Stomach (tissue), 9 donors: Measurements from ENCODE around the gene DRG2. TPM values are rescaled to one million over a fixed set of nuclear protein-coding genes. Genes with fewer than 3 reads are reported as not detected.

Experiments used
- DNase-seq, 2 donors: peaks; one replicate each; pipeline versions ENCODE4 v3.0.0 to v3.0.0-alpha.2; 2013 to 2019
- H3K27ac ChIP-seq, 5 donors: fragments of 200-600 bp in 4 of 5; sonication (generic) in 4 of 5; one replicate each; pipeline ENCODE4 v1.5.1; 2013 to 2019; ENCODE audit warnings: mild to moderate bottlenecking in 1 of 5, moderate library complexity in 1 of 5
- H3K27me3 ChIP-seq, 3 donors: fragments of 200-600 bp; sonication (generic); one replicate each; pipeline ENCODE4 v1.5.1; 2017 to 2019; ENCODE audit warnings: mixed run types in 1 of 3
- H3K36me3 ChIP-seq, 4 donors: fragments of 200-600 bp; sonication (generic); 1 replicate in 3 of 4; 2 replicates in 1 of 4; pipeline ENCODE4 v1.5.1; 2016 to 2019
- H3K4me1 ChIP-seq, 4 donors: fragments of 200-600 bp; sonication (generic); one replicate each; pipeline ENCODE4 v1.5.1; 2016 to 2019
- H3K4me3 ChIP-seq, 4 donors: fragments of 200-600 bp; sonication (generic) in 3 of 4; one replicate each; pipeline ENCODE4 v1.5.1; 2016 to 2019; ENCODE audit warnings: mild to moderate bottlenecking in 1 of 4
- H3K9me3 ChIP-seq, 4 donors: fragments of 200-600 bp; sonication (generic); one replicate each; pipeline ENCODE4 v1.5.1; 2016 to 2019
- CTCF ChIP-seq, 7 experiments: fragments of 450-650 bp in 4 of 7; fragments of 200-600 bp in 3 of 7; sonication (generic) in 3 of 7; IDR thresholded peaks; one replicate each; pipeline ENCODE4 v1.5.1; 2016 to 2019; ENCODE audit warnings: antibody characterized with exemption in 7 of 7, control low read depth in 2 of 7, mild to moderate bottlenecking in 1 of 7
- EP300 ChIP-seq: sonication (generic); formaldehyde crosslinking; IDR thresholded peaks from one replicate; pipeline ENCODE4 v1.6.1; 2017; ENCODE audit warnings: antibody characterized with exemption
- POLR2A ChIP-seq, 4 donors: fragments of 450-650 bp; IDR thresholded peaks; one replicate each; pipeline ENCODE4 v1.6.1; 2016; ENCODE audit warnings: antibody characterized with exemption in 4 of 4, control low read depth in 2 of 4, mild to moderate bottlenecking in 1 of 4, moderate library complexity in 1 of 4
- POLR2AphosphoS5 ChIP-seq, 3 donors: sonication (generic); formaldehyde crosslinking; IDR thresholded peaks; one replicate each; pipeline ENCODE4 v1.6.1; 2016; ENCODE audit warnings: antibody characterized with exemption in 3 of 3
- WGBS, 5 donors: extraction: QIAGEN DNeasy Blood & Tissue Kit in 3 of 5; methylation state at CpG; one replicate each; pipeline versions ENCODE4 v1.1.5 to v1.1.7; 2013 to 2018; 5-methylcytosine and 5-hydroxymethylcytosine counted together
- intact Hi-C: fragments of 100-400 bp; cut with DNase I; formaldehyde crosslinking; loops from one replicate; pipeline ENCODE4 v1.15.1; 2023; ENCODE audit warnings: low total_unique reads
- polyA plus RNA-seq, 3 donors: library from polyadenylated mRNA; stranded (reverse); fragments of 200-250 nt; gene quantifications; one replicate each; pipeline ENCODE4 v1.2.3, GENCODE V29; 2013
- total RNA-seq, 5 donors: library from RNA; depleted of rRNA; stranded (reverse); fragments of >200 nt; gene quantifications; one replicate each; pipeline versions ENCODE4 v1.1.0 to v1.2.3, GENCODE V29; 2014 to 2016
- donor health status: healthy with polysubstance abuse.
- donor health status: Bipolar disorder and iron deficiency.
- donor health status: healthy.

Gene DRG2
- total and polyA plus RNA-seq, 8 donors: 3.2 to 57.2 (median 37.8) TPM

GRCh38 chr17:18117533-18117932 is 29.8 kb downstream of the DRG2 start:
- no peak overlapping the region for H3K4me3 ChIP-seq
- H3K4me1 ChIP-seq: no peaks in the 10 kb centered on the region
- peaks cover 0 to 5% (median 0%) of the 10 kb centered on the region in 3 donors for H3K27me3 ChIP-seq
- peaks cover 0 to 14% (median 6%) of the 10 kb centered on the region in 4 donors for H3K9me3 ChIP-seq
- no peak for TF ChIP-seq CTCF (IDR thresholded peaks at IDR 0.05)
- TF ChIP-seq POLR2A (IDR thresholded peaks at IDR 0.05): no peak
- TF ChIP-seq POLR2AphosphoS5 (IDR thresholded peaks at IDR 0.05): no peak
- TF ChIP-seq EP300: no peak
- WGBS, 5 donors: 93 to 100% (median 95%) methylated on average over 1 of the region's 1 CpG
- intact Hi-C loops: no loop called here
- DNase-seq: no peak
- H3K27ac ChIP-seq: no peak overlapping the region
- H3K36me3 ChIP-seq: no peaks in the 10 kb centered on the region

GRCh38 chr17:18117982-18118975 is 30.5 kb downstream of the DRG2 start:
- DNase-seq: peak in 1 of 2 donors; percentile 34
- TF ChIP-seq CTCF (IDR thresholded peaks at IDR 0.05): no peak
- 83 to 89% (median 86%) methylated on average over 32 to 33 of the region's 33 CpGs for WGBS, 5 donors
- no peak overlapping the region for H3K27ac ChIP-seq
- peaks cover 0 to 14% (median 6%) of the 10 kb centered on the region in 4 donors for H3K9me3 ChIP-seq
- no peaks in the 10 kb centered on the region for H3K36me3 ChIP-seq
- no peaks in the 10 kb centered on the region for H3K4me1 ChIP-seq
- intact Hi-C loops: no loop called here
- peaks cover 0 to 10% (median 0%) of the 10 kb centered on the region in 3 donors for H3K27me3 ChIP-seq
- H3K4me3 ChIP-seq: no peak overlapping the region

DNA sequence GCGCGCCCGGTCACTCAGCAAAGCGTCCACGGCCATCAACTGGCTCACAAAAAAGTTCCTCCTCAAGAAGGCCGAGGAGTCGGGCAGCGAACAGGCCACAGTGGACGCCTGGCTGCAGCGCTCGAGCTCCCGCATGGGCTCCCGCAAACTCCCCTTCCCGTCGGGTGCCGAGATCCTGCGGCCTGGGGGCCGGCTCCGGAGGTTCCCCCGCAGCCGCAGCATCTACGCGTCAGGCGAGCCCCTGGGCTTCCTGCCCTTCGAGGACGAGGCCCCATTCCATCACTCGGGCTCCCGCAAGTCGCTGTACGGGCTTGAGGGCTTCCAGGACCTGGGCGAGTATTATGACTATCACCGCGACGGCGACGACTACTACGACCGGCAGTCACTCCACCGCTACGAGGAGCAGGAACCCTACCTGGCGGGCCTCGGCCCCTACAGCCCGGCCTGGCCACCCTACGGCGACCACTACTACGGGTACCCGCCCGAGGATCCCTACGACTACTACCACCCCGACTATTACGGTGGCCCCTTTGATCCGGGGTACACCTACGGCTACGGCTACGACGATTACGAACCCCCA is 31.5 kb downstream of the DRG2 start:
- Histone ChIP-seq H3K9me3 (peaks cover 0 to 14% (median 6%) of the 10 kb centered on the region in 4 donors), H3K4me3 (no peak overlapping the region), H3K27me3 (peaks cover 0 to 15% (median 0%) of the 10 kb centered on the region in 3 donors), H3K27ac (no peak overlapping the region), H3K36me3 (no peaks in the 10 kb centered on the region), H3K4me1 (no peaks in the 10 kb centered on the region)
- DNase-seq: no peak
- WGBS, 5 donors: 95 to 98% (median 97%) methylated on average over 55 to 57 of the region's 57 CpGs
- intact Hi-C loops: no loop called here
- TF ChIP-seq EP300 (no peak), CTCF (IDR thresholded peaks at IDR 0.05) (no peak), POLR2A (IDR thresholded peaks at IDR 0.05) (no peak), POLR2AphosphoS5 (IDR thresholded peaks at IDR 0.05) (no peak)

DNA sequence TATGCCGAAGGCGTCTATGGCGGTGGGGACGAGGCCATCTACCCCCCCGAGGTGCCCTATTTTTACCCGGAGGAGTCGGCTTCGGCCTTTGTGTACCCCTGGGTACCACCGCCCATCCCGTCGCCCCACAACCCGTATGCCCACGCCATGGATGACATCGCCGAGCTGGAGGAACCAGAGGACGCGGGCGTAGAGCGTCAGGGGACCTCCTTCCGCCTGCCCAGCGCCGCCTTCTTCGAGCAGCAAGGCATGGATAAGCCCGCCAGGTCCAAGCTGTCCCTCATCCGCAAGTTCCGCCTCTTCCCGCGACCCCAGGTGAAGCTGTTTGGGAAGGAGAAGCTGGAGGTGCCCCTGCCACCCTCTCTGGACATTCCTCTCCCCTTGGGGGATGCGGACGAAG is 32.2 kb downstream of the DRG2 start:
- no peak overlapping the region for H3K27ac ChIP-seq
- no peak for DNase-seq
- peaks cover 0 to 15% (median 0%) of the 10 kb centered on the region in 3 donors for H3K27me3 ChIP-seq
- H3K4me3 ChIP-seq: no peak overlapping the region
- H3K4me1 ChIP-seq: no peaks in the 10 kb centered on the region
- peaks cover 0 to 14% (median 6%) of the 10 kb centered on the region in 4 donors for H3K9me3 ChIP-seq
- 95 to 98% (median 97%) methylated on average over 28 to 30 of the region's 30 CpGs for WGBS, 5 donors
- TF ChIP-seq POLR2A (IDR thresholded peaks at IDR 0.05) (no peak), POLR2AphosphoS5 (IDR thresholded peaks at IDR 0.05) (no peak), EP300 (no peak), CTCF (IDR thresholded peaks at IDR 0.05) (no peak)
- H3K36me3 ChIP-seq: no peaks in the 10 kb centered on the region
- intact Hi-C loops: no loop called here
